Left renal pelvis (tissue), 4 donors: ENCODE measurements around the gene UNC119. TPM values are rescaled to one million over a fixed set of nuclear protein-coding genes. Genes with fewer than 3 reads are reported as not detected.
A peak's percentile ranks its signal among the peaks of the same experiment; 100 is the strongest.

Source experiments
- DNase-seq, 4 donors: peaks; one replicate each; pipeline ENCODE4 v3.0.0-alpha.2; 2013; ENCODE audit warnings: low read depth in 4 of 4, low spot score in 3 of 4
- polyA plus RNA-seq, 4 donors: library from polyadenylated mRNA; unstranded; fragments of 120-200 nt; gene quantifications; one replicate each; pipeline ENCODE4 v1.2.1, GENCODE V29; 2013; ENCODE audit not compliant: insufficient read length in 4 of 4

UNC119 gene
- polyA plus RNA-seq, 4 donors, result 31.9 to 70.4 (median 51.6) TPM

GRCh38 chr17:28573521-28573920 lies 21.1 kb upstream of the UNC119 start:
- no peak for DNase-seq

DNA sequence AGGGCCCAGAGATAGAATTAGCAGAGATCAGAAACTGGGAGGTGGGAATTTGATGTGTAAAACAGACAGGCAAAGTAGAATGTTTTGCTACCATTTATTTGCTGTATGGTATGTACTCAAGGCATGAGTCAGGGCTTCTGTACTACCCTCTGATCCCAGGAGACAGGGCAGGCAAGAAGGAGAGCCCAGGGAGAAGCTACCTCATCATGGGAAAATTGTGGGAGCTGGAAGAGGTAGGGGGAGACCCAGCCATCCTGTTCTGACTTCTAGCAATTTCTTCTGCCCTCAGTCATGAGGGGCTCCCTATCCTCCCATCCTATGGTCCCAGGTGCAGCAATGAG lies 20.6 kb upstream of the UNC119 start:
- DNase-seq, result no peak

- DNase-seq, result no peak
These were observed 20.0 kb upstream of the UNC119 start for GRCh38 chr17:28572259-28573039.

- DNase-seq, result peak; percentile 75 to 82 (median 78)
These were observed 19.1 kb upstream of the UNC119 start, which contains the start of gene PIGS for GRCh38 chr17:28571361-28572122. Gene PIGS (minus strand): TSS chr17:28571524. CDS start chr17:28571496, 28 bp downstream.

GRCh38 chr17:28570716-28571360 lies 18.4 kb upstream of the UNC119 start:
- DNase-seq, result no peak

DNA sequence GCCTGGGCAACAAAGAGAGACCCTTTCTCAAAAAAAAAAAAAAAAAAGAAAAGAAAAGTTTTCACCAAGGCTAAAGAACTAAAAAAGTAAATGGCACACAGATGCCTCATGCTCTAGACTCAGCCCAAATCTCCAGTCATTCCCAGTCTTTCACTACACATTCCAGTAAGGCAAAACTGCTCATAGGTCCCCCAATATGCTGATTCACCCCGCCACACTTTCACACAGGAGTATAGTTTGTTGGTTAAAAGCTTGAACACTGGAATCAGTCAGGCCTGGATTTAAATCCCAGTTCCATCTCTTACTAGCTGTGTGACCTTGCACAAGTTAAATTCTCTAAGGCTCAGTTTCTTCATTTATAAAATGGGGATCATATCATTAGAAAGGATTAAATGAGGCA lies 17.0 kb upstream of the UNC119 start:
- no peak for DNase-seq

GRCh38 chr17:28567604-28568003 lies 15.2 kb upstream of the UNC119 start:
- DNase-seq, result no peak

DNA sequence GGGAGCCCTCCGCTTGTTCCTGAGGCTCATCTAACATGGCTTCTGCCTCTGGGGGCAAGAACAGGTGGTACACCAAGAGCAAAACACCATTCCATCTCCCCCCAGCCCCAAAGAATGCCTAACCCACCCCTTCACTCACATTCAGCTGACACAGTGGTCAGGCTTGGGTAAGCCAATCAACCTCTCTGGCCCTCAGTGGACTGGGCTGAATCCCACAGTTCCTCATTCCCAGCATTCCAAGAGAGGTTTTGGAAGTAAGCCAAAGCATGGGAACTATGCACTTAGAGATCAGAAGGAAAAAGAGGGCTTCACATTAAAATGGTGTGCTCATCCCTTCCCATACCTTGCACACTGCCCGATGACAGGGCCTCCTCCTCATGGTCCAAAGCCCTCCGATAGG lies 11.1 kb upstream of the UNC119 start:
- DNase-seq, result no peak

DNA sequence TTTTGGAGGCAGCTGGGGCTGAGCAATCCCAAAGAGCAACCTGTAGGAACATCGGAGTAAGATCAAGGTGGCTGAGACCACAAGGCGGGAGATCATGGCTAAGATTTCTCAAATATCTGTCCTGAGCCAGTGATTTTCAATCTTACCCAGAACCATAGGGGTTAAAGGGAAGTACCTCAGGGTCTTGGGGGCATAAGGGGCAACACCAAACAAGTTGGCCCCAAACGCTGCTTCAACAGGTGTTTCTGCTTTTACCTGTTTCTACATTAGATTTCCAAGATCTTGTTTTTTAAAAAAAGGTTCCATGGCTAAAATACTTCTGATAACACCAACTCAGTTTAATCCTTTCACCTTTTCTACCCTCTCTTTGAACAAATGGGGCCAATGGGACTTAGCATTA lies 2.6 kb upstream of the UNC119 start:
- DNase-seq, result no peak

DNA sequence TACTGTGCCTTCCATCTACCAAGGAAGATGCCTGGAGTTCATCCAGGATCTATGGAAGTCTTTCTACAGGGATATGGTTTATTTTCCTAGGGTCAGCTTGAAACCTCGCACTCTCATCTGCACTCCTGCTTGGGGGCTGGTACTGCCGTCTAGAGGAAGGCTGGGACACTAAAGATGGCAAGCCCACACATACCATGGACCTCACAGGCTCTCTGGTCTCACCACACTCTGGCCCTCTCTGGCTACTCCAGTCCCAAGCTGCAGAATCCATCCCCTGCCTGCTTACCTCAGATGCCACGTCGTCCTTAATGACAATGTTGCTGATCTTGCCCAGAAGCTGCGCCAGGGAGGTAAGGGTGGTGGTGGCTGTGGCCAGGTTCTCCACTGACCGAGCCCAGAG lies 2.1 kb upstream of the UNC119 start:
- no peak for DNase-seq

DNA sequence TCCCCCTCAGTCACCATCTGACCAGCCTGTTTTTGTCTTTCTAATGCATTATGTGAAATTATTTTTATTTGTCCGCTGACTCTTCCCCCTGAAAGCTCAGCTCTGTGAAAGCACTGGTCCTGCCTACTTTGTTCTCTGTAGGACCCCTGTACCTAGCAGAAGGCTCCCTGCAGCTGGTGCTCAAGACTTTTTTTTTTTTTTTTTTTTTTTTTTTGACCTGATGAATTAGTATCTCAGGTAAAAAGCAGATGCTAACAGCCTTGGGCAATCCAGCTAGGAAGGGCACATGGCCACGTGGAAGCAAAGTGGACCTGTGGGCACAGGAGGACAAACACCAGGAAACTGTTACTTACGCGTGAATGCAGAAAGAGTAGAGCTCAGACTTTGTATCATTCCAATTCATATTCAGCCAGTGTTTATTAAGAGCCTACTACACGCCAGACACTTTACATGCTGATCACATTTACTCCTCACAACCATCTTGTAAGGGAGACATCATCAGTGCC lies 629 bp upstream of the UNC119 start:
- DNase-seq, result no peak

DNA sequence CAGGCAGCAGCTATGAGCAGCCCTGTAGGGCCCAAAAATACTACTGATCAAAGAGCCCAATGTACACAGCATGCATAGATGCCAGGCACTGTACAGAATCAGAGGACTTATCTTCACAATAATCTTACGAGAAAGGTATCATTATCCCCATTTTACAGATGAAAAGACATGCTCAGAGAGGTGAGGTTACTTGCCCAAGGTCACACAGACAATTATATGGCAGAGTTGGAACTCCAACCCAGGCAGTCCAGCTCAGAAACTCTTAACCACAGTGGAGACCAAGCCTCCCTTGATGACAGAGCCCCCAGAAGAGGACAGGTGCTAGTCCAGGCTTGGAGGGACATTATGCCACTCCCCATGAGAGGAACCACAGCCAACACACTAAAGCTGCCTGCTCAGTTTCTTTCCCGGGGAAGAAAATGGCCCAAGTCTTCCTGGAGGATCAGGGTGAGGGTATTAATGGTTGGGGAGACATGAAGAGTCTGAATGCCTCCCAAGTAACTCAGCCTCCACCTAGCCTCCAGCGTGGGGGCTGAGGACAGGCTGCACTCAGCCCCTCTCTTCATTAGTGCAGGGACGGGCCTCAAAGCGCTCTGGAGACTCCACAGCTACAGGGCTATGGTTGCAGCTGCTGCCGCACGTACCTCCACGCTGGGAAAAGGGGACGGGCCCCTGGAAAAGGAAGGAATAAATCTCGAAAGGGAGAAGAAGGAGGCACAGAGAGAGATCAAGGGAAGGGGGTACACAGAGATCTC lies 826 bp downstream of the UNC119 start:
- no peak for DNase-seq

GRCh38 chr17:28550858-28551257 lies 1.6 kb downstream of the UNC119 start:
- DNase-seq, result no peak

DNA sequence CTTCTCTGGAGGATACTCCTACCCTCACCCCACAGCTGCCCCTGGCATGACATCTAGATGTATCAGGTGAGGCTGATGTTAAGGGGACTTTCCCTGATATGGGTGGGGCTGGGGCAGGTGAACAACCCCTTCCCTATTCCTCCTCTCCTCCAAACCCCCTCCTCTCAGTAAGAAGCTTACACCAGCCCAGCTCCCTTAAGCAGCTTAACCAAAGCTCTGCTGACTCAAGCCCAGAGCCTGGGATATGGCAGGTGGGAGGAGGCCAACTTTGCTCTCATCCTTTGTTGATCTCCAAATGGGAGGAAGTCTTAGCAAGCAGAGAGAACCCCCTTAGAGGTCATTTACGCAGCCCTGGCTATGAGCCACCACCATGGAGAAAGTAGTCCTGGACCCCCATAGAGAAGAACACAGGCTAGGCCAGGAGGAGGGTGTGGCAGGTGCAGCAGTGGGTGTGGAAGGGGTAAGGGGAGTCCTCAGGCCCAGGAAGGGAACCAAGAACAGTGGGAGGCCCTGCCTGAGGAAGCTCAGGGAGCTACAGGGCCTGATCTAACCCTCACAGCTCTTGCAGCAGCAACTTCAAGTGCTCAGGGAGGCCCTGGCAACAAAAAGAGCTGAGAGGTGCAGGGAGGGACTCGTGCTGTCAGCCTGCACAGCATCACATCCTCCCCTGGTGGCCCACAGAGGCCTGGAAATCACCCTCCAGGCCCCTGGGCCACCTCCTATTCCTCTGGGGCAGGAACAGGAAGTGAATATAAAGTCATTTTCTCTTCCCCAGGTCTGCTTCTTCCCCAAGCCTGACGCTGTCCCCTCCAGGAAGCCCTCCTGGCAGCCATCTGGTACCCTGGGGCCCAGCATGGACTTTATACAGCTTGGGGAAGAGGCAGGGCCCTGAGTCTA lies 2.9 kb downstream of the UNC119 start:
- DNase-seq, result no peak

GRCh38 chr17:28548417-28549130 lies 3.9 kb downstream of the UNC119 start:
- no peak for DNase-seq

- no peak for DNase-seq
These were observed 4.6 kb downstream of the UNC119 start for GRCh38 chr17:28547623-28548416.

DNA sequence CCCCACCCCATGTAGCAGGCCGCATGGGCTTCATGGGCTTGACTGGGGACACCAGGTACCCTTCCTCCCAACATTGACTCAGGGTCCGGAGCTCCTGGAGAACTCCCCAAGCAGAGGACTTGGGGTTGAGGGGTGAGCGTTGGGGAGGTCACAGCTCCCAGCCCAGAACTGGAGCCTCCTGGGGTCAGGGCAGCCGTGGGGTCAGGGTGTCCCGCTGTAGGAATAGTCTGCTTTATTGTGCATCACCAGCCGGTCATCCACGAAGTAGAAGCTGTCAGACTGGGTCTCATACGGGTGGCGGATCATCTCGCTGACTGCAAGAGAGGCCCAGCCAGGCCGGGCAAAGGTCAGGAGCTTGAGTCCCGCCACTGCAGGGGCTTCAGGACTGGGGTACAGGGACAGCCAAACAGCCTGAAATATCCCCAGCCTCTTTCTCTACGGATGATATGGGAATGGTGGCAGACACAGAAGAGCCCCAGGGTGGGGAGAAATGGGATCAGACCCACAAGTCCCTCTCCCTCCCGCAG lies 5.3 kb downstream of the UNC119 start:
- no peak for DNase-seq
